ENCODE data around the gene ANO4.

Gene ANO4

DNA sequence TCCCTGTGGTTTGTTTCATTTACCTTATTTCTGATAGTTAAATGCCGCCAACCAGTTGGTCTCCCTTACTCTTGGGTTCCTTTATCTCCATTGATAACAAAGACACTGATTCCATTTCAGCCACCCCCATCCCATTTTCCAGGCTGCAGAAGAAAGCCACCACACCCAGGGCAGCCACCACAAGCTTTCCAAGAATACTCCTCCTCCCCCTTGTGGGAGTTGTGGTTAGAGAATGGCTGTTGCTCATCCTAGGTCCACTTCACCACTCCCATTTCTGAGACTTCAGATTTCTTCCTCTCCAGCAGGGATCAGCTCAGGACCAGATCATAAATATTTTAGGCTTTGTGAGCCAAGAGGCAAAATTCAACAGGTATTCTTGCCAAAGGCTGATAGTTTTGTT is 73.9 kb downstream of the ANO4 start:
- no peak for DNase-seq (ENCODE audit: low spot score)
- H3K27me3 ChIP-seq (ENCODE audit: insufficient read depth, poor library complexity, severe bottlenecking): no peaks in the 10 kb centered on the region
- H3K4me3 ChIP-seq (ENCODE audit: severe bottlenecking): no peak overlapping the region
- H3K9me3 ChIP-seq (ENCODE audit: severe bottlenecking): no peaks in the 10 kb centered on the region
- ATAC-seq (ENCODE audit: low read depth): peak; percentile 57; the same call in 2 of the 3 replicates
- H3K27ac ChIP-seq (ENCODE audit: poor library complexity, severe bottlenecking): no peak overlapping the region
- no peaks in the 10 kb centered on the region for H3K36me3 ChIP-seq (ENCODE audit: low read depth)
- H3K4me1 ChIP-seq (ENCODE audit: insufficient read depth, poor library complexity, severe bottlenecking): no peaks in the 10 kb centered on the region
- TF ChIP-seq, protein P1, sequence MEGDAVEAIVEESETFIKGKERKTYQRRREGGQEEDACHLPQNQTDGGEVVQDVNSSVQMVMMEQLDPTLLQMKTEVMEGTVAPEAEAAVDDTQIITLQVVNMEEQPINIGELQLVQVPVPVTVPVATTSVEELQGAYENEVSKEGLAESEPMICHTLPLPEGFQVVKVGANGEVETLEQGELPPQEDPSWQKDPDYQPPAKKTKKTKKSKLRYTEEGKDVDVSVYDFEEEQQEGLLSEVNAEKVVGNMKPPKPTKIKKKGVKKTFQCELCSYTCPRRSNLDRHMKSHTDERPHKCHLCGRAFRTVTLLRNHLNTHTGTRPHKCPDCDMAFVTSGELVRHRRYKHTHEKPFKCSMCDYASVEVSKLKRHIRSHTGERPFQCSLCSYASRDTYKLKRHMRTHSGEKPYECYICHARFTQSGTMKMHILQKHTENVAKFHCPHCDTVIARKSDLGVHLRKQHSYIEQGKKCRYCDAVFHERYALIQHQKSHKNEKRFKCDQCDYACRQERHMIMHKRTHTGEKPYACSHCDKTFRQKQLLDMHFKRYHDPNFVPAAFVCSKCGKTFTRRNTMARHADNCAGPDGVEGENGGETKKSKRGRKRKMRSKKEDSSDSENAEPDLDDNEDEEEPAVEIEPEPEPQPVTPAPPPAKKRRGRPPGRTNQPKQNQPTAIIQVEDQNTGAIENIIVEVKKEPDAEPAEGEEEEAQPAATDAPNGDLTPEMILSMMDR (IDR thresholded peaks at IDR 0.05; ENCODE audit: poor library complexity, severe bottlenecking): no peak

DNA sequence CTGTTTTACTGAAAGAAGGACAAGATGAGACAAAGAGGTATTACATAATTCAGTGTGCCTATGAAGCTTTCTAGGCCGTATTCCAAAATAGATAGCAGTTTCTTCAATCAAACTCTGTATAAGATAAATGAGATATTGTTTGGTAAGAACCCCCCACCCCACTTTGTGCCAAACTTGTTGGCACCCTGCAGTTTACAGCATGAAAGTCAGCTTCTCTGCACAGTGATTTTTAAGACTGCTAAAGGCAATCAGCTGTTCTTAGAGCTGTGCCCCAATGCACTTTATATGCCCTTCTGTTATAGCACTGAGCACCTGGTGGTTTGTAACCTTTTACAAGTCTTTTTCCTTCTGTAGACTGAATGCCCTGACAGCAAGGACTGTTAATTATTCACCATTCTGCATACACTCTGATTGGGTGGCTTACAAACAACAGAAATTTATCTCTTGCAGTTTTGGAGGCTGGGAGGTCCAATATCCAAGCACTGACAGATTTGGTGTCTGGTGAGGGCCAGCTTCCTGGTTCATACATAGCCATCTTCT is 76.7 kb downstream of the ANO4 start:
- DNase-seq (ENCODE audit: low spot score) (no peak), ATAC-seq (ENCODE audit: low read depth) (no peak; the same call in 2 of the 3 replicates)
- Histone ChIP-seq H3K4me1 (ENCODE audit: insufficient read depth, poor library complexity, severe bottlenecking) (no peaks in the 10 kb centered on the region), H3K9me3 (ENCODE audit: severe bottlenecking) (no peaks in the 10 kb centered on the region), H3K36me3 (ENCODE audit: low read depth) (no peaks in the 10 kb centered on the region), H3K4me3 (ENCODE audit: severe bottlenecking) (no peak overlapping the region), H3K27me3 (ENCODE audit: insufficient read depth, poor library complexity, severe bottlenecking) (no peaks in the 10 kb centered on the region), H3K27ac (ENCODE audit: poor library complexity, severe bottlenecking) (no peak overlapping the region)
- TF ChIP-seq, protein P1 (IDR thresholded peaks at IDR 0.05; ENCODE audit: poor library complexity, severe bottlenecking): no peak

DNA sequence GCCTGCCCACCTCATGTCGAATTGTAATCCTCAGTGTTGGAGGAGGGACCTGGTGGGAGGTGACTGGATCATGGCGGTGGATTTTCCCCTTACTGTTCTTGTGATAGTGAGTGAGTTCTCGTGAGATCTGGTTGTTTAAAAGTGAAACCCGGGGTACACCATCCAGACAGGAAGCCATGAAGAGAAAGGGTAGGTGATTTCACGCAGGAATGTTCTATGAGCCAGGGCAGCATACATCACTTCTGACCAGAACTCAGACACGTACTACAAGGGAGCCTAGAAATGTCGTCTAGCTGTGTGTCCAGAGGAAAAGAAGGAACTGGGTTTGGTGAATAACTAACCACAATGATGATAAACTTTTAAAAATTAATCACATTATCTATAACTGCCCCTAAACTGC is 80.6 kb downstream of the ANO4 start:
- H3K4me3 ChIP-seq (ENCODE audit: severe bottlenecking): no peak overlapping the region
- TF ChIP-seq, protein P1 (IDR thresholded peaks at IDR 0.05; ENCODE audit: poor library complexity, severe bottlenecking): no peak
- H3K36me3 ChIP-seq (ENCODE audit: low read depth): no peaks in the 10 kb centered on the region
- no peaks in the 10 kb centered on the region for H3K9me3 ChIP-seq (ENCODE audit: severe bottlenecking)
- H3K27me3 ChIP-seq (ENCODE audit: insufficient read depth, poor library complexity, severe bottlenecking): no peaks in the 10 kb centered on the region
- ATAC-seq (ENCODE audit: low read depth) (no peak), DNase-seq (ENCODE audit: low spot score) (no peak)
- H3K4me1 ChIP-seq (ENCODE audit: insufficient read depth, poor library complexity, severe bottlenecking): no peaks in the 10 kb centered on the region
- H3K27ac ChIP-seq (ENCODE audit: poor library complexity, severe bottlenecking): no peak overlapping the region

DNA sequence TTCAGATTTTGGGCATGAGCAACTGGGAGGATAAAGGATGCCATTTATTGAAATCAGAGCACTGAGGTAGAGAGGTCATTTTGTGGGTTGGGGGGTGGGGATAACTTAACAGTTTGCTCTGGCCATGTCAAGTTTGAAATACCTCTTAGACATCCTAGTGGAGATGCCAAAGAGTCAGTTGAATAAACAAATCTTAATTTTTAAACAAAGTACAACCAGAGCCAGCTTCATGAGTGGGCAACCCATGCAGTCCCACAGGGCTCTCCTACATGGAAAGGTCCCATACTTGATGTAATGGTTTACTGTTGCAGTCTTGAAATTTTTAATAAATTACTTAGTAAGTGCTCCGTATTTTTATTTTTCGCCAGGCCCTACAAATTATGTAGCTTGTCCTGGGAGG is 81.2 kb downstream of the ANO4 start:
- Histone ChIP-seq H3K4me1 (ENCODE audit: insufficient read depth, poor library complexity, severe bottlenecking) (no peaks in the 10 kb centered on the region), H3K27ac (ENCODE audit: poor library complexity, severe bottlenecking) (no peak overlapping the region), H3K4me3 (ENCODE audit: severe bottlenecking) (no peak overlapping the region), H3K27me3 (ENCODE audit: insufficient read depth, poor library complexity, severe bottlenecking) (no peaks in the 10 kb centered on the region), H3K36me3 (ENCODE audit: low read depth) (no peaks in the 10 kb centered on the region), H3K9me3 (ENCODE audit: severe bottlenecking) (no peaks in the 10 kb centered on the region)
- TF ChIP-seq, protein P1 (IDR thresholded peaks at IDR 0.05; ENCODE audit: poor library complexity, severe bottlenecking): no peak
- ATAC-seq (ENCODE audit: low read depth) (no peak), DNase-seq (ENCODE audit: low spot score) (no peak)

DNA sequence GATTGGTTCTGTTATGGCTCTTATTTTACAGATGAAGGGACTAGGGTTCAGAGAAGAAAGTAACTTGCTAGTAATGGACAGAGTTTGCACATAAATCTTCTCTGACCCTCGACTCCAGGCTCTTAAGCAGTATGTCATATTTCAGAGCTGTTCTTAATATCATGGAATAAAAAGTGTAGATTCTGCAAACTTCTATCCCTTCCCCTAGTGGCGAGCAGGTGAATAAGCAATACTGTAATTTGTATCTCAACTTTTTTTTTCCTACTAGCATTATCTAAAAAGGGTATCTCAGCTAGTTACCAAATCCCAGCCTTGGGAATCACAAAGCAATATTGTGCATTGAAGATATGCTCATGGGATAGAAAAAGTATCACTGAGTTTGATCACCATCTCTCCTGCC is 83.2 kb downstream of the ANO4 start:
- Histone ChIP-seq H3K27ac (ENCODE audit: poor library complexity, severe bottlenecking) (no peak overlapping the region), H3K27me3 (ENCODE audit: insufficient read depth, poor library complexity, severe bottlenecking) (no peaks in the 10 kb centered on the region), H3K4me3 (ENCODE audit: severe bottlenecking) (no peak overlapping the region), H3K4me1 (ENCODE audit: insufficient read depth, poor library complexity, severe bottlenecking) (no peaks in the 10 kb centered on the region), H3K36me3 (ENCODE audit: low read depth) (no peaks in the 10 kb centered on the region), H3K9me3 (ENCODE audit: severe bottlenecking) (no peaks in the 10 kb centered on the region)
- TF ChIP-seq, protein P1 (IDR thresholded peaks at IDR 0.05; ENCODE audit: poor library complexity, severe bottlenecking): peak; percentile 40
- DNase-seq (ENCODE audit: low spot score): no peak
- ATAC-seq (ENCODE audit: low read depth): no peak

Measured in RWPE2 (cell line).